Activated naive CD8-positive, alpha-beta T cell treated with anti-CD3 and anti-CD28 coated beads, Interleukin-2, amount 10 ng/mL, durations not matched to agents 7 days and 5 days (primary cell): ENCODE measurements around the gene CLCA1. TPM values are rescaled to one million over a fixed set of nuclear protein-coding genes. Genes with fewer than 3 reads are reported as not detected.

Experiments used
- ATAC-seq: fragments of 150-1000 bp; cut with Tn5 transposase; one replicate; pipeline ENCODE4 v1.10.0; 2021; ENCODE audit warnings: low read depth, moderate library complexity
- POLR2A ChIA-PET: fragments of 350-600 bp; sonication (Branson Sonifier 250); formaldehyde crosslinking; loops from one replicate; lab custom pipeline; 2021; ENCODE audit warnings: antibody characterized with exemption; lab: Charles Lee
- DNase-seq: peaks from one replicate; pipeline ENCODE4 v3.0.0; 2021
- H3K27ac Mint-ChIP-seq: one replicate; pipeline ENCODE4 v1.8.0; 2022; ENCODE audit warnings: mild to moderate bottlenecking, mixed read lengths
- H3K27me3 Mint-ChIP-seq: one replicate; pipeline ENCODE4 v1.8.0; 2022; ENCODE audit warnings: mild to moderate bottlenecking, moderate library complexity, mixed read lengths
- H3K36me3 Mint-ChIP-seq: one replicate; pipeline ENCODE4 v1.8.0; 2021; ENCODE audit warnings: mild to moderate bottlenecking, mixed read lengths
- H3K4me1 Mint-ChIP-seq: one replicate; pipeline ENCODE4 v1.8.0; 2021; ENCODE audit warnings: mixed read lengths
- H3K4me3 Mint-ChIP-seq: one replicate; pipeline ENCODE4 v1.8.0; 2022; ENCODE audit warnings: mild to moderate bottlenecking, moderate library complexity, mixed read lengths
- H3K9me3 Mint-ChIP-seq: one replicate; pipeline ENCODE4 v1.8.0; 2021; ENCODE audit warnings: mixed read lengths
- total RNA-seq, 2 experiments: library from RNA; stranded (reverse); gene quantifications; one replicate each; pipeline ENCODE4 v1.2.3, GENCODE V29; 2021

The CLCA1 gene, protein sequence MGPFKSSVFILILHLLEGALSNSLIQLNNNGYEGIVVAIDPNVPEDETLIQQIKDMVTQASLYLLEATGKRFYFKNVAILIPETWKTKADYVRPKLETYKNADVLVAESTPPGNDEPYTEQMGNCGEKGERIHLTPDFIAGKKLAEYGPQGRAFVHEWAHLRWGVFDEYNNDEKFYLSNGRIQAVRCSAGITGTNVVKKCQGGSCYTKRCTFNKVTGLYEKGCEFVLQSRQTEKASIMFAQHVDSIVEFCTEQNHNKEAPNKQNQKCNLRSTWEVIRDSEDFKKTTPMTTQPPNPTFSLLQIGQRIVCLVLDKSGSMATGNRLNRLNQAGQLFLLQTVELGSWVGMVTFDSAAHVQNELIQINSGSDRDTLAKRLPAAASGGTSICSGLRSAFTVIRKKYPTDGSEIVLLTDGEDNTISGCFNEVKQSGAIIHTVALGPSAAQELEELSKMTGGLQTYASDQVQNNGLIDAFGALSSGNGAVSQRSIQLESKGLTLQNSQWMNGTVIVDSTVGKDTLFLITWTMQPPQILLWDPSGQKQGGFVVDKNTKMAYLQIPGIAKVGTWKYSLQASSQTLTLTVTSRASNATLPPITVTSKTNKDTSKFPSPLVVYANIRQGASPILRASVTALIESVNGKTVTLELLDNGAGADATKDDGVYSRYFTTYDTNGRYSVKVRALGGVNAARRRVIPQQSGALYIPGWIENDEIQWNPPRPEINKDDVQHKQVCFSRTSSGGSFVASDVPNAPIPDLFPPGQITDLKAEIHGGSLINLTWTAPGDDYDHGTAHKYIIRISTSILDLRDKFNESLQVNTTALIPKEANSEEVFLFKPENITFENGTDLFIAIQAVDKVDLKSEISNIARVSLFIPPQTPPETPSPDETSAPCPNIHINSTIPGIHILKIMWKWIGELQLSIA
- total RNA-seq: not detected

DNA sequence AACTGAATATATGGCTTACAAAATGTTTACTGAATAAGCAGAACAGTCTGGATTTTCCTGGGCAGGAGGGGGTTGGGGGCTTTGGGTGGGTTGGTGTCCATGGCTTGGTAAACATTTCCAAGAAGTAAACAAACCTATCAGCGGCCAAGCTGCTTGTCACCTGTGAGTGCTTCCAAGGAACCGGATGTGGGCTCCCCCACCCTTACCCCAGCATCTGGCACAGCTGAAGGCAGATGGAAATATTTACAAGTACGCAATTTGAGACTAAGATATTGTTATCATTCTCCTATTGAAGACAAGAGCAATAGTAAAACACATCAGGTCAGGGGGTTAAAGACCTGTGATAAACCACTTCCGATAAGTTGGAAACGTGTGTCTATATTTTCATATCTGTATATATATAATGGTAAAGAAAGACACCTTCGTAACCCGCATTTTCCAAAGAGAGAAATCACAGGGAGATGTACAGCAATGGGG lies at the start of gene CLCA1:
Gene CLCA1, plus strand, starts transcription at position 427 of the 477 bp plus-strand sequence. Its CDS starts 45 bp downstream, at position 472.
- ATAC-seq: no peak
- Mint-ChIP-seq H3K4me3 (no peak within 1 kb of the TSS), H3K27me3 (peaks cover 26% of the 10 kb centered on the region), H3K4me1 (no peaks in the 10 kb centered on the region), H3K9me3 (no peaks in the 10 kb centered on the region), H3K27ac (no peak within 1 kb of the TSS), H3K36me3 (no peaks in the 10 kb centered on the region)
- no peak for DNase-seq
- POLR2A ChIA-PET: no interaction called here

DNA sequence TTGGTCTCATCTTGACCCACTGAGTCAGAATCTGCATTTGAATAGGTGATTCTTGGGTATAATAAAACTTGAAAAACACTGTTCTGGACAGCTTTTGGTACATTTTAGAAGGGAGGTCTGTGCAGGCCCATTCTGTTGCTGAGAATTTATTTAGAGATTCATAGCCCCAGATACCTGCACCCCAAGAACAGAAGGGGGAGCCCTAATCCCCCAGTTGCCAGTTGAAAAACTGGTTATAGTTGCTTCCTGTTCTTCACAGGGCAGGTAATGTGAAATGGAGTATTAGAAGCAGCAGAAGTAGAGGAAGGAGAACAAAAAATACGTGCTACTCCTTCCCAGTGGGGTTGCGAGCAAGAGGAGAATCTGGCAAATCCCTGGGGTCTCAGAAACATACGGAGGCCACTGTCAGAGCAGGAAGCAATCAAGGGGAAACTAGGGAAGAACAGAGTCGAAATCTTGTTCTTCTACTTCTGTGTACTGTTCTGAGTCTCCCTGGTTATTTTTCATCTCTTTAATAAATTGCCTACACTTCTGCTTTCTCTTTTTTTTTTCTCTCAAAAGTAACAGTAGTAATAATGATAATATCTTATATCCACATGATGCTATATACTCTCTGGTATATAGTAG lies 49.3 kb upstream of the CLCA1 start:
- Mint-ChIP-seq H3K27me3 (peaks cover 4% of the 10 kb centered on the region), H3K9me3 (no peaks in the 10 kb centered on the region), H3K27ac (peak overlapping the region; percentile 37), H3K4me3 (peak overlapping the region; percentile 58), H3K36me3 (no peaks in the 10 kb centered on the region), H3K4me1 (peaks cover 2% of the 10 kb centered on the region)
- DNase-seq (no peak), ATAC-seq (peak; percentile 96)
- POLR2A ChIA-PET: no interaction called here

DNA sequence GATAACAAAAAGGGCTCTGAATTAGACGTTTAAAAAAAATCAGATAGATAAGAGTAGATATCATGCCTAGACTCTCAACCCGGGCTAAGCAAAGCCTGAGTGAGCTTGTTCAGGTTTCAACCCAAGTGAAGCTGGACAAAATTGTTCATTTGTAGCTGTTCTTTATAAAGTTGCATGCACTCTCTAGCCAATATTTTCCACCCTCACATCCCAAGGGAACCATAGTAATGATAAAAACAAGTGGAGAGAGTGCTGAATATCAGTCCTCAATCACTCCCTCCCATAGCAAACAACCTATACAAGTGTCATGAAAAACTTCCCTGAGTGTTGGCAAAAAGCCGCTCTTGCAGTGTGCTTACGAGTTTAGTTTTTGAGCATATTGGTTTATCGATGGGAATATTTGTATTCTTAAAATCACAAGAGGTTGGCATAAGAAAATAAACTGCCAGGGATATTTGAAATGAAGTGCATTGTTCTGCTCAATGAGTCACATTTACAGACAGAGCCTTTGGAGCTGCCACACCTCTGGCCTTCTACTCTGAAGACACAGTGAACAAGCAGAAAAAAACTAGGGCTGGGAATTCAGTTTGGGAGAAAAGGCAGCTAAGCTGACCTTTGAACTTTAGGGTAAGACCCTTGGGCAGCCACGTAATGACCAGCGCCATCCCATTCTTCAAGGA lies 47.0 kb upstream of the CLCA1 start:
- DNase-seq (no peak), ATAC-seq (no peak)
- no peak overlapping the region for H3K4me3 Mint-ChIP-seq
- peaks cover 10% of the 10 kb centered on the region for H3K27me3 Mint-ChIP-seq
- H3K36me3 Mint-ChIP-seq: no peaks in the 10 kb centered on the region
- peaks cover 2% of the 10 kb centered on the region for H3K4me1 Mint-ChIP-seq
- no peaks in the 10 kb centered on the region for H3K9me3 Mint-ChIP-seq
- POLR2A ChIA-PET: no interaction called here
- H3K27ac Mint-ChIP-seq: no peak overlapping the region

DNA sequence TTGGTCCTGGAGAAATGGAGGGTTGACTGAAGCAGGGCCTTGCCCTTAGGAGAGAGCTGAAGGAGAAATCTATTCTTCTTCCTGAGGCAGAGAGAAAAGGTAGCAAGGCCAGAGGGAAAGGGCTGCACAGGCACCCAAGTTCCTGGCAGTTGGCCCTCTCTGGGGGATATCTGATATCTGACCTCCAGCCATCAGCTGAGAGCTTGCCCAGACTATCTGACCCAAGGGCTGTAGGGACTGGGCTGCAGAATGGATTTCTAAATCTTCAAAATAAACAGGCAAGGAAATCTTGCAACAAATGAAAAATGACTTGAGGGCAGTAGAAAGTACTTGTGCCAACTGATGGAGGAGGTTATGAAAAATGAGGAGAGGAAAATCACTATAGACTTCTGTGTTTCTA lies 45.3 kb upstream of the CLCA1 start:
- Mint-ChIP-seq H3K9me3 (no peaks in the 10 kb centered on the region), H3K4me1 (peaks cover 2% of the 10 kb centered on the region), H3K4me3 (no peak overlapping the region), H3K27me3 (peaks cover 10% of the 10 kb centered on the region), H3K36me3 (no peaks in the 10 kb centered on the region), H3K27ac (no peak overlapping the region)
- DNase-seq: no peak
- POLR2A ChIA-PET: no interaction called here
- no peak for ATAC-seq

DNA sequence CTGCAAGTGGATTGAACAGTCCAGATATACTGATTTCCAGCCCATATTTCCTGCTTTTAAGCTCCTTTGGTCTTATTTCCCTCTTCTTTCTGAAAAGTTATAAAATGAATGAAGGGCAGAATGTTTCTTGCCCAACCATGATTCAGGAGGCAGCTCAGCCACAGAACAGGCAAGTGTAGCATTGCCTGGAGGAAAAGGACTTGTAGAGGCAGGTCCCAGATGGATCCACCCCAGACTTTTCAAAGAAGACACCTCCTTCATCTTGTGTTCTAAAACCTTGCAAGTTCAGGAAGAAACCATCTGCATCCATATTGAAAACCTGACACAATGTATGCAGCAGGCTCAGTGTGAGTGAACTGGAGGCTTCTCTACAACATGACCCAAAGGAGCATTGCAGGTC lies 44.9 kb upstream of the CLCA1 start, which contains the start of gene CLCA2:
Gene CLCA2, plus strand, starts transcription at position 299 of the 400 bp plus-strand sequence. Its CDS starts 77 bp downstream, at position 376.
- Mint-ChIP-seq H3K9me3 (no peaks in the 10 kb centered on the region), H3K27me3 (peaks cover 10% of the 10 kb centered on the region), H3K27ac (no peak within 1 kb of the TSS), H3K4me3 (no peak within 1 kb of the TSS), H3K4me1 (peaks cover 2% of the 10 kb centered on the region), H3K36me3 (no peaks in the 10 kb centered on the region)
- ATAC-seq (no peak), DNase-seq (no peak)
- POLR2A ChIA-PET: no interaction called here

DNA sequence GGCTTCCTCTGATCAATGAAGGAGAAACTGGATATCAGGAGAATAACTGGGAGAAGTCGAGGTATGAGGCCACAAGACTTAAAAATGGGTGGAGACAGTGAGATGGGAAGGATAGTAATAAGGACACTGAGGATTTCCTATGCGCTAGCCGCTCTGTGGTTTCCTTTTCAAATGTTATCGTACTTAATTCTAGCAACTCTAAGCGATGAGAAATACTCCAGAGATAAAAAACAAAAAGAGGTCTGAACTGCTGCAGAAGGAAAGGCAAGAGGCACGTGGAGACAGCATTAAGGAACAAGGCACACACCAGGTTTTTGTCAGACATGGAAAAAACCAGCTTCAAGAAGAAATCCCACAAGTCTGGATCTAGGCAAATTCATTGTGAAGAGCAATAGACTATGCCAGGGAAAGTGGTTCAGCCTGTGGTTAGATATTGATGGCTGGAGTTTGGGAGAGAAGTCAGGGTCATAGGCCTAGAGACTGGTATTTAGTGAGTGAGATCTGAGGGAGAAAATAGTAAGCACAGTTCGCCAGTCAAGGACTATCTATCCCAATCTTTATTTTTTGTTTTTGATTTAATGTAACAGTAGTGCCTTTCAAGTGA lies 39.5 kb upstream of the CLCA1 start:
- Mint-ChIP-seq H3K4me1 (no peaks in the 10 kb centered on the region), H3K36me3 (no peaks in the 10 kb centered on the region), H3K9me3 (no peaks in the 10 kb centered on the region), H3K4me3 (no peak overlapping the region), H3K27me3 (peaks cover 15% of the 10 kb centered on the region), H3K27ac (no peak overlapping the region)
- DNase-seq (no peak), ATAC-seq (no peak)
- POLR2A ChIA-PET: interaction anchor here (0.9 to 1.1 kb wide), 2 partner anchors 33 to 275 kb away, joined by 3 to 6 read pairs; partner anchors contain the start of genes ODF2L and SH3GLB1

DNA sequence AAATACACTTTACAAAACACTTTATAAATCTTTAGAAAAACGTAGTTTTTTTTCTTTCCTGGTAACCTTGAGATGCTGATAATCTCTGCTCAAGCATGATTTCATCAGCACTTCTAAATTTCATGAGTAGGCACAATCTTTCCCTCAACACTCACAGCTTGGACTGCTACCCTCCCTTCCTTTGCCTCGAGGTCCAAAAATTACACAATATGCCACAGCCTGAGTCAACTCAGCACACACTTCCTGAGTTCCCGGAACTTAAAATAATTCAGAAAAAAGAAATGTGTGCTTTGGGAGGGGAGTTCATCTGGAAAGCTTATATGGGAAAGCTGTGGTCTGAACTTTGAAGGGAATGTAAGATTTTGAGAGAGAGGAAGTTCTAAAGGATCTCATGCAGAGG lies 38.9 kb upstream of the CLCA1 start:
- Mint-ChIP-seq H3K27ac (no peak overlapping the region), H3K27me3 (peaks cover 14% of the 10 kb centered on the region), H3K4me3 (no peak overlapping the region), H3K4me1 (no peaks in the 10 kb centered on the region), H3K9me3 (no peaks in the 10 kb centered on the region), H3K36me3 (no peaks in the 10 kb centered on the region)
- no peak for DNase-seq
- POLR2A ChIA-PET: interaction anchor here (0.5 to 1.1 kb wide), 3 partner anchors 34 to 274 kb away, joined by 3 to 6 read pairs (median 3); partner anchors contain the start of genes ODF2L and SH3GLB1
- ATAC-seq: no peak

DNA sequence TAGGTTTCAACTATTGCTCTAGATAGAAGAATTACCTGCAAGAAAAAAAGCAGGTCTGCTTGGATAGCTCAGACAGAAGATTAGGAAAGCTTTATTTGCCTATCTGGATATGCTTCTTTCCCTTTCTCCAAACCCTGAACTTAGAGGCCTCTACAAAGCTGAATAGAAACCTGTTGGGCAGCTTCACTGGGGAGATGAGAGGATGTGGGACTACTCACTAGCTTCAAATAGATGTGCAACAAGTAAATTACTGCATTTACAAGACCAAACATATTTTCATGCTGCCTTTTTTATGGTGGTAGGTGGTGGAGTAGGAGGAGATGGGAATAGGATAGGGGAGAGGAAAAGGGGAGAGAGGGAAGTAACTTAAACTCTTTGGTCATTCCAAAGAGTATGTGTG lies 38.4 kb upstream of the CLCA1 start:
- ATAC-seq (no peak), DNase-seq (no peak)
- POLR2A ChIA-PET: interaction anchor here (0.5 to 1.1 kb wide), 3 partner anchors 34 to 274 kb away, joined by 3 to 6 read pairs (median 3); partner anchors contain the start of genes ODF2L and SH3GLB1
- H3K4me1 Mint-ChIP-seq: no peaks in the 10 kb centered on the region
- no peak overlapping the region for H3K4me3 Mint-ChIP-seq
- H3K36me3 Mint-ChIP-seq: no peaks in the 10 kb centered on the region
- H3K27ac Mint-ChIP-seq: no peak overlapping the region
- H3K27me3 Mint-ChIP-seq: peaks cover 12% of the 10 kb centered on the region
- H3K9me3 Mint-ChIP-seq: no peaks in the 10 kb centered on the region

DNA sequence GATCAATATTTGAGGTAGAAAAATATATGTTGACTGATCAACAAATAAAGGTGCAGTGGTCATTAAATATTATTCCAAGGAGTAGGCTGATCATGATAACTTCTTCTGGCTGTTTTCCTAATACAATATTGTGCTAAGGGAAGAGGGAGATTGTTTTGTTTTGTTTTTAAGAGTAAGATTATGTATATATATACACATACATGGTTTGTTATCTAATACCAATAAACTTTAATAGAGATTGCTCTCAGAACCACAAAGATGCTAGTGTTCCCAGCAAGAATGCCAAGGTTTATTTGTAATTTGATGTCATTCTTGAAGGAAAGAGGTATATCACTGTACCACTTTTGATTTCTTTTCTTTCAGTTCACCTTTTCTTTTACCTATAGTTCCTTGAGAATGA lies 34.7 kb upstream of the CLCA1 start:
- Mint-ChIP-seq H3K27ac (no peak overlapping the region), H3K4me1 (no peaks in the 10 kb centered on the region), H3K36me3 (no peaks in the 10 kb centered on the region), H3K9me3 (no peaks in the 10 kb centered on the region), H3K4me3 (no peak overlapping the region), H3K27me3 (peaks cover 25% of the 10 kb centered on the region)
- DNase-seq: no peak
- POLR2A ChIA-PET: no interaction called here
- no peak for ATAC-seq

DNA sequence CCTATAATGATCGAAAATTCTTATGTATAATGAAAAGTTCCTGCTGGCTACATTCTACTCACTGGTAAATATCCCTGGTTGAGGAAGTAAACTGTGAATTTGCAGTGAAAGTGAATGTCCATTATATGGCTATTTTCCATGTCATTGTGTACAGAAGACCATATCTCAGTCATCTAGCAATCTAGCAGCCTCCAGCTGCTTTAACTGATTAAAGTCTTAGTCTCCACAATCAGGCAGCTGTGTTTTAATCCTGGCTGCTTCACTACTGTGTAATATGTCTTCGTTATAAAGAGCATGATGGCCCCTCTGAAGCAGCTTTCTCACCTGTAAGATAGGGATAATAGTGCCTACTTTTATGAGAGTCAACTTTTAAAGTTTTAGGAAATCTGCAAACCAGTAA lies 33.4 kb upstream of the CLCA1 start:
- Mint-ChIP-seq H3K36me3 (no peaks in the 10 kb centered on the region), H3K9me3 (no peaks in the 10 kb centered on the region), H3K27ac (no peak overlapping the region), H3K4me1 (no peaks in the 10 kb centered on the region), H3K27me3 (peaks cover 25% of the 10 kb centered on the region), H3K4me3 (no peak overlapping the region)
- no peak for ATAC-seq
- no peak for DNase-seq
- POLR2A ChIA-PET: no interaction called here

DNA sequence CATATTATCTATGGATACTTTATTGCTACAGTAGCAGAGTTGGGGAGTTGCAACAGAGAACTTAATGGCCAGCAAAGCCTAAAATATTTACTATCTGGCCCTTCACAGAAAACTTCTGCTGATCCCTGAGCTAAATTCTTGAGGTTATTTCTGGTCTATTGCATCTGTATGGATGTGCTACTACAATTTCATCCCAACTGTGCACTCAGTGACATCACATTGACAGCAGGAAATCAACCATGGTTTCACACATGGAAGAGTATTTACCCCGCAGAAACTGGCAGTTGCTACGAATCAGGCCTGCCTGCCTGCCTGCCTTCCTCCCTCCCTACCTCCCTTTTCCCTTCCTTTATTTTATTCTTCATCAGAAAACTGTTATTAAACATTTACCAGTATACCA lies 32.7 kb upstream of the CLCA1 start:
- no peak overlapping the region for H3K4me3 Mint-ChIP-seq
- no peak for ATAC-seq
- H3K9me3 Mint-ChIP-seq: no peaks in the 10 kb centered on the region
- peaks cover 25% of the 10 kb centered on the region for H3K27me3 Mint-ChIP-seq
- no peaks in the 10 kb centered on the region for H3K36me3 Mint-ChIP-seq
- H3K4me1 Mint-ChIP-seq: no peaks in the 10 kb centered on the region
- no peak for DNase-seq
- POLR2A ChIA-PET: no interaction called here
- no peak overlapping the region for H3K27ac Mint-ChIP-seq

DNA sequence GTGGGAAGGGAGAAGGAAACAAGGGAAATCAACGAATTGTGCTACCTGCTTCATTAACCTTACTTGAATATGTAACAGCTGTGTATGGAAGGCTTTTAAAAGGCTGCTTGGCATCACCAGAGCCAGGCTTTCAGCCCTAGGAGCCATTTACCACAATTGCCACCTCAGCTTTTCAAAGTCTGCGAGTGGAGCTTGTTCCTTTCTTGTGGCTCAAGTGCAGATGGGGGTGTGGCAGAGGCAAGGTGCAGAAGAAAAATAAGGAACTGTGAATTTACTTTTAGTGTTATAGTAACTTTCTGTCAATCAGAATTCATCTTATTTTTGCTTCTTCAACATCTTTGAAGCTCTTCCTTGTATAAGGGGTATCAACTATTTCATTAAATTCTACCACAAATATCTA lies 27.1 kb upstream of the CLCA1 start:
- POLR2A ChIA-PET: no interaction called here
- Mint-ChIP-seq H3K27me3 (peaks cover 11% of the 10 kb centered on the region), H3K9me3 (no peaks in the 10 kb centered on the region), H3K4me1 (peaks cover 6% of the 10 kb centered on the region), H3K4me3 (no peak overlapping the region), H3K27ac (no peak overlapping the region), H3K36me3 (no peaks in the 10 kb centered on the region)
- ATAC-seq (no peak), DNase-seq (no peak)
